HG02623 (cell line): ENCODE results near the gene MCHR1.
"Not testable (repeated sequence)": the region's sequence is repeated elsewhere in the genome, so short reads cannot be mapped to it uniquely, and the experiment has no call there.

ENCODE experiments used
- ATAC-seq: cut with Tn5 transposase; IDR thresholded peaks from one replicate; pipeline ENCODE4 v1.9.1; 2021; ENCODE audit warnings: moderate library complexity; ENCODE audit not compliant: unreplicated experiment

MCHR1 gene

DNA sequence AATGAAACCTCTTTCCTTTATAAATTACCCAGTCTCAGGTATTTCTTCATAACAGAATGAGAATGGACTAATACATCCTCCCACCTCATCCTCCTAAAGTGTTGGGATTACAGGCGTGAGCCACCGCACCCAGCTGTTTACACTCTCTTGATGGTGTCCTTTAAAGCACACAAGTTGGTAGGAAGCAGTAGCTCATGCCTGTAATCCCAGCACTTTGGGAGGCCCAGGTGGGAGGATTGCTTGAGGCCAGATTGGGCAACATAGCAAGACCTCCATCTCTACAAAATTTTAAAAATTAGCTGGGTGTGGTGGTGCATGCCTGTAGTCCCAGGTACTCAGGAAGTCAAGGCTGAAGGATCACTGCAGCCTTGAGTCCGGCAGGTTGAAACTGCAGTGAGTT is 23.3 kb upstream of the MCHR1 start:
- ATAC-seq = not testable (repeated sequence)

DNA sequence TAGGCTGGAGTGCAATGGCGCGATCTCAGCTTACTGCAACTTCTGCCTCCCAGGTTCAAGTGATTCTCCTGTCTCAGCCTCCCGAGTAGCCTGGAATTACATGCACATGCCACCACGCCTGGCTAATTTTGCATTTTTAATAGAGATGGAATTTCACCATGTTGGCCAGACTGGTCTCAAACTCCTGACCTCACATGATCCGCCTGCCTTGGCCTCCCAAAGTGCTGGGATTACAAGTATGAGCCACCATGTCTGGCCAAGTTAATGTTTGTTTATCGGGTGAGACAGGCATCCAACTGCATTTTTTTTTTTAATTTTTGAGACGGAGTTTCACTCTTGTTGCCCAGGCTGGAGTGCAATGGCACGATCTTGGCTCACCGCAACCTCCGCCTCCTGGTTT is 22.6 kb upstream of the MCHR1 start:
- not testable (repeated sequence) for ATAC-seq

GRCh38 chr22:40659166-40659565 is 20.1 kb upstream of the MCHR1 start:
- no peak for ATAC-seq

- ATAC-seq = no peak
Observed at GRCh38 chr22:40660730-40661129, 18.6 kb upstream of the MCHR1 start.

DNA sequence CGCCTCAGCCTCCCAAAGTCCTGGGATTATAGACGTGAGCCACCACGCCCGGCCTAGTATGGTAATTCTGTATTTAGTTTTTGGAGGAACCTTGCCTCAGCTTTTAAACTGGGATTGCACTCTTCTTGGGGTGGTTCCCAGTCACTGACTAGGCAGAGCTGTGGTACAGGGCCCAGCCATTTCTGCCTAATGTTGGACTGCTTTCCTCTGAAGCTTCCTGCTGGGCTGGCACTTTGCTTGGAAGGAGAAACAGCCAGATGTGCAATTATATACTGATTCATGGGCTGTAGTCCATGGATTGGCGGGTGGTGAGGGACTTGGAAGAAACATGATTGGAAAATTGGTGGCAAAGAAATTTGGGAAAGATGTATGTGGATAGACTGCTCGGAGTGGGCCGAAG is 17.6 kb upstream of the MCHR1 start:
- no peak for ATAC-seq

DNA sequence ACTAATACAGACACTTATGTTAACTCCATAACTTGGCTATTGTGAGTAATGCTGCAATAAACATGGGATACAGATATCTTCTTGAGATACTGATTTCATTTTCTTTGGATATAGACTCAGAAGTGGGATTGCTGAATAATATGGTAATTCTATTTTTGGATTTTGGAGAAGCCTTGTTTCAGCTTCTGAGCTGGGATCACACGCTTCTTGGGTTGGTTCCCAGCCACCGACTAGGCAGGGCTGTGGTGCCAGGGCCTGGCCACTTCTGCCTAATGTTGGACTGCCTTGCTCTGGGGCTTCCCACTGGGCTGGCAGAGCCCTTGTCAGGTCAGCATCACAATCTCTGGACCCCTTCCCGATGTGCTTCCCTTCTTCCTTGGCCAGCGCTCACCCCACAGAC is 14.0 kb upstream of the MCHR1 start:
- no peak for ATAC-seq

GRCh38 chr22:40666151-40666848 is 13.0 kb upstream of the MCHR1 start:
- ATAC-seq = no peak

DNA sequence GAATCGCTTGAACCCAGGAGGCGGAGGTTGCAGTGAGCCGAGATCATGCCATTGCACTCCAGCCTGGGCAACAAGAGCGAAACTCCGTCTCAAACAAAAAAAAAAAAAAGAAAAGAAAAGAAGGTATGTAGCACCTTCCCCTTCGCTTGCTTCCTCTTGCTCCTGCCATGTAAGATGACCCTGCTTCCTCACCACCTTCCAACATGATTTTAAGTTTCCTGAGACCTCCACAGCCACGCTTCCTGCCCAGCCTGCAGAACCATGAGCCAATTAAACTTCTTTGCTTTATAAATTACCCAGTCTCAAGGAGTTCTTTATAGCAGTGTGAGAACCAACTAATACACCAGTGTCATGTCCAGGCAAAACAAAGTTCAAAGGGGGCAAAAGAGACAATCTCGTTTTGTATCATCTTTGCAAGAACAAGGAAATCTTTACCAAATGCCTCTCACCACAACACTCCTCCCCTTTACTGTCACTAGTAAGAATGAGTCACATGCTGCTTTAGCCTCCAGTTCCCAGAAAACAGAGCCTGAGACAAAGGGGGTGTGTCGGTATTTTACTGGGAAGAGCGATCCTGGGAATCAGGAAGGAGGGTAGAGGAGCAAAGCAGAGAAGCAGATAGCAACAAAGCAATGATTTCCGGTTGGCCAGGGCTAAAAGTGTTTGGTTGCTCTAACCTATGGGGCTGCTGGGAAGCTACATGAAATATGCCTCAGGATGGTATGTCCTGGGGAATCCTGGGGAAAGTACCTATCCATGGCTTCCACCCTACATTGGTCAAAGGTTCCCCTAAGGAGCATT is 10.5 kb upstream of the MCHR1 start:
- no peak for ATAC-seq

DNA sequence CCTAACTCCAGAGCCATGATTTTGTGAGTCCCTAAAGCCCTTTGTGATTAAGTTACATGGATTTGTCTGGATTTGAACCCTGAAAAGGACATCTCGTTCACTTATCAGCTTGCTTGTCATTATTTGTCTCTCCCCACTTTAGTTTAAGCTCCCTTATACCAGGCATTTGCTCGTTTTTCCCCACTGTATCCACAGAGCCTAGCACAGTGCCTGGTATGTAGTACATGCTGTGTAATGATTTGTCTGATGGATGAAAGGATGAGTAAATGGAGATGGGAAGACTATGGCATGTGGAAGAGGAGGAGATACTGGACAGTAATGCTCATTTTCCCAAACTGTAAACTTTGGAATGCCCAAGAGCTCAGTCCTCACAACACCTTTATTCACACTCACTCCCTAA is 9.2 kb upstream of the MCHR1 start:
- no peak for ATAC-seq

DNA sequence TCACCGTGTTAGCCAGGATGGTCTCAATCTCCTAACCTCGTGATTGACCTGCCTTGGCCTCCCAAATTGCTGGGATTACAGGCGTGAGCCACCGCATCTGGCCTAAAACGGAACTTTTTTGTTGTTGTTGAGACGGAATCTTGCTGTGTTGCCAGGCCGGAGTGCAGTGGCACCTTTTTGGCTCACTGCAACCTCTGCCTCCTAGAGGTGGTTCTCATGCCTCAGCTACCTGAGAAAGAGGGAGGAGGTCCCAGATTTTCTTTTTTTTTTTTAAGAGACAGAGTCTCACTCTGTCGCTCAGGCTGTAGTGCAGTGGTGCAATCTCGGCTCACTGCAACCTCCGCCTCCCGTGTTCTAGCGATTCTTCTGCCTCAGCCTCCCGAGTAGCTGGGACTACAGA is 7.9 kb upstream of the MCHR1 start:
- ATAC-seq = no peak

GRCh38 chr22:40671796-40672360 is 7.4 kb upstream of the MCHR1 start:
- ATAC-seq = no peak

DNA sequence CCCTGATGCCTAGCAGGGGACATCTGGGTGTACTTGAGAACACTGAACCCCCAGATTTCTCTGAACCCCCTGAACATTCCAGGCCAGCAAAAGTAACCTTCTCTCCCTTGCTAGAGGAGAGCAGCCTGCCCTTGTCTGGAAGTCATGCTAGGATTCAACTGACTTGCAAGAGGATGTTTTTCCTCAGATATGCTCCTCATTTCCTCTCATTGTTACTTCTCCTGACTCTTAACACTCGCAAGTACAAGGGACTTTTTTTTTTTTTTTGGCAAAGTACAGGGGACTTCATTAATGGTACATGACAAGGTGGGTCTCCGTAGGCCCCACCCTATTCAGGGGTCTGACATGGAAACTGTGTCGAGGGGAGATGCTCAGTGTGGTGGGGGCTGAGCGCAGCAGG is 6.3 kb upstream of the MCHR1 start:
- ATAC-seq = no peak

DNA sequence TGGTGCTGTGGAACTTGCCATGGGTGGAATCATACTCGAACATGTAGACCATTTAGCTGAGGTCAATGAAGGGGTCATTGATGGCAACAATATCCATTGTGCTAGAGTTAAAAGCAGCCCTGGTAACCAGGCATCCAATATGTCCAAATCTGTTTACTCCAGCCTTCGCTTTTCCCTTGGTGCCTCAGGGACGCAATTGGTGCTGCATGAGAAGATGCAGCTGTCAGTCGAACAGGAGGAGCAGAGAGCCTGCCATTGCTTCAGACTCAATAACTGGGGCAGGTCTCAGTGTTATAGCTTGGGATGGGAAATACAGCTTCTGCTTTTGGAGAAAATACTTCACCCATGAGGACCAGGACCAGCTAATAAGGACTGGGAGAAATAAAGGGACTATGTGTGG is 5.0 kb upstream of the MCHR1 start:
- no peak for ATAC-seq

DNA sequence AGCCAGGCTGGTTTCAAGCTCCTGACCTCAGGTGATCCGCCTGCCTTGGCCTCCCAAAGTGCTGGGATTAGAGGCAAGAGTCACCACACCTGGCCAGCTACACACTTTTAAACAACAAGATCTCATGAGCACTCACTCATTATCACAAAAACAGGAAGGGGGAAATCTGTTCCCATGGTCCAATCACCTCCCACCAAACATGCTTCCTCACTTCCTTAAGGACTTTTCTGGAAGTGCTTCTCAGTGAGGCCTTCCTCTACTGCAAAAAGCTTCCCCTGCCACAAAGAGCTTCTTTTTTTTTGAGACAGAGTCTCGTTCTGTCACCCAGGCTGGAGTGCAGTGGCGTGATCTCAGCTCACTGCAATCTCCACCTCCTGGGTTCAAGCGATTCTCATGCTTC is 3.1 kb upstream of the MCHR1 start:
- ATAC-seq = not testable (repeated sequence)

DNA sequence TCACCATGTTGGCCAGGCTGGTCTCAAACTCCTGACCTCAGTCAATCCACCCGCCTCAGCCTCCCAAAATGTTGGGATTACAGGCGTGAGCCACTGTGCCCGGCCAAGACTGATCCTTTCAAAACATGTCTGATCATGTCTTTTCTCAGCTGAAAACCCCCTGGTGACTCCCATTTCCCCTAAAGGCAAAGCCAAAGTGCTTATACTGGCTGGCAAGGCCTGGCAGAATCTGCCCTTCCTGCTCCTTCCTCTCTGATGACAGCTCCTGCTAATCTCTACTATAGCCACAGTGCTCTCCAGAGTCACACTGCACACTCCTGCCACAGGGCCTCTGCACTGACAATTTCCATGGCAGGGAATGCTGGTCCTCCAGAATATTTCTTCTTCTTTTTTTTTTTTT is 2.6 kb upstream of the MCHR1 start:
- ATAC-seq = no peak

- ATAC-seq = no peak
Observed at GRCh38 chr22:40678493-40679248, 613 bp upstream of the MCHR1 start.

DNA sequence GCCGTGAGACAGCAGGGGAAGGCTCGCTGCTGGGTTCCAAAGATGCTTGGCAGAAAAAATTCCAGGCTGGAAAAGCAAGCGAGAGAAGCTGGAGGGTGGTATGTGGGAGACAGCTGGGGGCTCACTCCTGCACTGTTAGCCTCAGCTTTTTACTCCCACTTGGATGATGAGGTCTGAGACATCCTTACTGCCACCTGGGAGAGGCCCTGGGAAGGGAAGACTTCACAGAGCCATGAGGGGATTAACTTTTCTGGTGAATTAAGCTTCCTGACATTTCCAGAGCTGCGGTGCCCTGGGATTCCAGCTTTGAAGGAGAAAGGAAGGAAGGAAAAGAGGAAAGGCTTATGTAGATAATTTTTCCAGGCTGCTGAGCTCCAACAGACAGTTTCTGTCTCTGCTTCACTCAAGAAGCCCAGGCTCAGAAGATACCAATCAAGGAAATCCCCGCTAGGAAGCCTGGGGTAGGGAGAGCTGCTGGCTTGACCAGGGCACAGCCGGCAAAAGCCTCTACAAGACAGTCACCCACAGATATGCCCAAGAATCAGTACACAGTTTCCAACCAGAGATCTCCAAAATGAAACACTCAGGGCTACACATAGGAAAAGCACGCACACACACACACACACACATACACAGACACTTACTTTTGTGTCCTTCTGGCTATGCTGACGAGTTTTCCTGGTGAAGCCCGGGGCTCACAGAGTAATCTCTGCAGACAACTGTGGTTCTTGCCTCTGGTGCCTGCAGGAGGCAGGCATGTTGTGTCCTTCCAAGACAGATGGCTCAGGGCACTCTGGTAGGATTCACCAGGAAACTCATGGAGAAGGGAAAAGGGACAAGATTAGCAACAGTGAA is 907 bp downstream of the MCHR1 start:
- no peak for ATAC-seq

DNA sequence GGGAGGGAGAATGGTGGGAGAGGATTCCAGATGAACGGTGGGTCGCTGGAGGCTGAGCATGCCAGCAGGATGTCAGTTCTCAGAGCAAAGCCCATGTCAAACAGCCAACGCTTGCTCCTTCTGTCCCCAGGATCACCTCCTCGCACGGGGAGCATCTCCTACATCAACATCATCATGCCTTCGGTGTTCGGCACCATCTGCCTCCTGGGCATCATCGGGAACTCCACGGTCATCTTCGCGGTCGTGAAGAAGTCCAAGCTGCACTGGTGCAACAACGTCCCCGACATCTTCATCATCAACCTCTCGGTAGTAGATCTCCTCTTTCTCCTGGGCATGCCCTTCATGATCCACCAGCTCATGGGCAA is 1.5 kb downstream of the MCHR1 start:
- no peak for ATAC-seq

- no peak for ATAC-seq
Observed at GRCh38 chr22:40681451-40681850, 2.2 kb downstream of the MCHR1 start.

- ATAC-seq = no peak
Observed at GRCh38 chr22:40684728-40685127, 5.4 kb downstream of the MCHR1 start.

GRCh38 chr22:40685406-40685805 is 6.1 kb downstream of the MCHR1 start:
- no peak for ATAC-seq
